ENCODE measurements around the gene PNRC2. TPM values are rescaled to one million over a fixed set of nuclear protein-coding genes. Genes with fewer than 3 reads are reported as not detected.

Gene PNRC2
- total RNA-seq, 1 donor: 74.9 TPM

GRCh38 chr1:23967871-23968270 lies 8.2 kb downstream of the PNRC2 start:
- H3K36me3 ChIP-seq (ENCODE audit: insufficient read depth, low read length): peaks cover 64% of the 10 kb centered on the region
- no peak overlapping the region for H3K4me2 ChIP-seq (ENCODE audit: insufficient read depth, low read length)
- H3K4me1 ChIP-seq (ENCODE audit: insufficient read depth, low read length): no peaks in the 10 kb centered on the region
- no peaks in the 10 kb centered on the region for H4K20me1 ChIP-seq (ENCODE audit: insufficient read depth, low read length)
- no peaks in the 10 kb centered on the region for H3K9me3 ChIP-seq (ENCODE audit: low read depth, low read length)
- no peak for TF ChIP-seq CTCF (IDR thresholded peaks at IDR 0.05; ENCODE audit: extremely low read depth, low read depth, low read length)
- H3K79me2 ChIP-seq (ENCODE audit: insufficient read depth, low read length): peaks cover 48% of the 10 kb centered on the region
- H3K27me3 ChIP-seq (ENCODE audit: insufficient read depth, low read length): no peaks in the 10 kb centered on the region
- H3K27ac ChIP-seq (ENCODE audit: low read depth, low read length): no peak overlapping the region
- no peak overlapping the region for H3K4me3 ChIP-seq (ENCODE audit: insufficient read depth, low read length)
- H2AFZ ChIP-seq (ENCODE audit: low read length): no peak overlapping the region
- no peak for DNase-seq (ENCODE audit: insufficient read length, low spot score, missing footprints)

DNA sequence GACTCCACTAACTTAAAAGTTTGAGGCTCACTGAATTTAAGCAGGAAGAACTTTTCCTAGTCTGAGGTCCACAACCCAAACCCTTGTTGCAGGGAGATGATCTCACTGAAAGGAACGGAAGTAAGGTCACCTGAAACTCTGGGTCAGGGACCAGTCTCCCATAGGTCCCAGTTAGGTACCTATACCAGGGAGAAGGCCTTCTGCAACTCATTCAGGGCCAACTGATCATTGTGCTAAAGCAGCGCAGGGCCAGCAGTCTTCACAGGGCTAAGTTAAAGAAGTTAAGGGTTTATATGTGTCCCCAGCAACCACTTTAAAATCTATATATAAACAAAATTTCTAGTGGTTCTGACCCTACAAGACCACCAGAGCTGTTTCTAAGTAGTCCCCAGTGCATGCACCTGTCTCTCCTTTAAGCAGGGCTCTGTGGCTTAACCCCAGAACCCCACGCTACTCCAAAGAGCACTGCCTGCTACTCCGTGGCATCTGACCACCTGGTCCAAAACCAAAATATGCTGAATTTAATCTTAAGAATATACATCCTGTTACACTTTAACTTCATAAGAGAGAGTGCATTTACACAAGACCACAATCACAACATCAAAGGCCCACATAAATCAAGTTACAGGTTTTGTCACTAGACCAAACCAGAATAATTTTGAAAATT lies 17.7 kb downstream of the PNRC2 start:
- Histone ChIP-seq H3K9me3 (ENCODE audit: low read depth, low read length) (no peaks in the 10 kb centered on the region), H3K4me2 (ENCODE audit: insufficient read depth, low read length) (peak overlapping the region; percentile 89), H4K20me1 (ENCODE audit: insufficient read depth, low read length) (peaks cover 55% of the 10 kb centered on the region), H3K79me2 (ENCODE audit: insufficient read depth, low read length) (peaks cover 76% of the 10 kb centered on the region), H3K4me3 (ENCODE audit: insufficient read depth, low read length) (no peak overlapping the region), H2AFZ (ENCODE audit: low read length) (no peak overlapping the region), H3K27me3 (ENCODE audit: insufficient read depth, low read length) (no peaks in the 10 kb centered on the region), H3K4me1 (ENCODE audit: insufficient read depth, low read length) (peaks cover 30% of the 10 kb centered on the region), H3K27ac (ENCODE audit: low read depth, low read length) (peak overlapping the region; percentile 13), H3K36me3 (ENCODE audit: insufficient read depth, low read length) (peaks cover 36% of the 10 kb centered on the region)
- no peak for TF ChIP-seq CTCF (IDR thresholded peaks at IDR 0.05; ENCODE audit: extremely low read depth, low read depth, low read length)
- no peak for DNase-seq (ENCODE audit: insufficient read length, low spot score, missing footprints)

DNA sequence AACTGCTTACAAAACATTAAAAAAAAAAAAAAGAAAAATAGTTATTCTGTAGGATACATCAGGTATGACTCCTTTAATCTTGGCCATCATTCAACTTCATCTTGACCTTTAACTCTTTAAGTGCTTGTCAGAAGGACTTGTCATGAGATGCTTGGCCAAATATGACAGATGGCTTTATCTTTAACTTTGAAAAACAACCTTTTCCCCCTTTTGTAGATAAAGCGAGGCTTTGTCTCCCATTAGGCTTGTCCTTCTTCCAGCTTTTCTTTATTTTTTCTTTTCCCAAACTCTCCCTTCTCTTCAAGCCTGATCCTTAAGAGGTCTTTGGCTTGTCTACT lies 18.2 kb downstream of the PNRC2 start:
- Histone ChIP-seq H2AFZ (ENCODE audit: low read length) (no peak overlapping the region), H4K20me1 (ENCODE audit: insufficient read depth, low read length) (peaks cover 55% of the 10 kb centered on the region), H3K27ac (ENCODE audit: low read depth, low read length) (peak overlapping the region; percentile 93), H3K4me1 (ENCODE audit: insufficient read depth, low read length) (peaks cover 30% of the 10 kb centered on the region), H3K36me3 (ENCODE audit: insufficient read depth, low read length) (peaks cover 34% of the 10 kb centered on the region), H3K79me2 (ENCODE audit: insufficient read depth, low read length) (peaks cover 73% of the 10 kb centered on the region), H3K9me3 (ENCODE audit: low read depth, low read length) (no peaks in the 10 kb centered on the region), H3K4me2 (ENCODE audit: insufficient read depth, low read length) (peak overlapping the region; percentile 89), H3K4me3 (ENCODE audit: insufficient read depth, low read length) (peak overlapping the region; percentile 97), H3K27me3 (ENCODE audit: insufficient read depth, low read length) (no peaks in the 10 kb centered on the region)
- no peak for TF ChIP-seq CTCF (IDR thresholded peaks at IDR 0.05; ENCODE audit: extremely low read depth, low read depth, low read length)
- DNase-seq (ENCODE audit: insufficient read length, low spot score, missing footprints): no peak

GRCh38 chr1:23978805-23979204 lies 19.2 kb downstream of the PNRC2 start:
- peaks cover 64% of the 10 kb centered on the region for H3K79me2 ChIP-seq (ENCODE audit: insufficient read depth, low read length)
- peak overlapping the region; percentile 97 for H3K4me3 ChIP-seq (ENCODE audit: insufficient read depth, low read length)
- no peaks in the 10 kb centered on the region for H3K9me3 ChIP-seq (ENCODE audit: low read depth, low read length)
- DNase-seq (ENCODE audit: insufficient read length, low spot score, missing footprints): no peak
- no peak overlapping the region for H2AFZ ChIP-seq (ENCODE audit: low read length)
- H3K27ac ChIP-seq (ENCODE audit: low read depth, low read length): peak overlapping the region; percentile 93
- H3K27me3 ChIP-seq (ENCODE audit: insufficient read depth, low read length): no peaks in the 10 kb centered on the region
- no peak for TF ChIP-seq CTCF (IDR thresholded peaks at IDR 0.05; ENCODE audit: extremely low read depth, low read depth, low read length)
- H3K36me3 ChIP-seq (ENCODE audit: insufficient read depth, low read length): peaks cover 25% of the 10 kb centered on the region
- peaks cover 30% of the 10 kb centered on the region for H3K4me1 ChIP-seq (ENCODE audit: insufficient read depth, low read length)
- peak overlapping the region; percentile 89 for H3K4me2 ChIP-seq (ENCODE audit: insufficient read depth, low read length)
- peaks cover 48% of the 10 kb centered on the region for H4K20me1 ChIP-seq (ENCODE audit: insufficient read depth, low read length)

Measured in osteoblast (primary cell).